Neural cell (in vitro differentiated cells): ENCODE data around the gene OR7E24. TPM values are rescaled to one million over a fixed set of nuclear protein-coding genes. Genes with fewer than 3 reads are reported as not detected.
A peak's percentile ranks its signal among the peaks of the same experiment; 100 is the strongest.

Source experiments
- H2AFZ ChIP-seq: fragments of 200-600, 300-800 bp; sonication (generic), shearing (Covaris generic); 2 replicates; pipeline ENCODE4 v1.6.0; 2014; ENCODE audit warnings: low read depth, mild to moderate bottlenecking, antibody characterized with exemption, low read length, moderate library complexity
- H3F3A ChIP-seq: fragments of 200-600 bp; shearing (Covaris generic); 2 replicates; pipeline ENCODE4 v1.6.1; 2016; ENCODE audit warnings: mild to moderate bottlenecking, moderate library complexity, mixed read lengths, antibody characterized with exemption, low read length; ENCODE audit not compliant: insufficient read depth, poor library complexity, severe bottlenecking
- H3K27ac ChIP-seq: fragments of 200-600, 300-800 bp; sonication (generic), shearing (Covaris generic); 2 replicates; pipeline ENCODE4 v1.5.1; 2014; ENCODE audit warnings: mild to moderate bottlenecking, low read length, moderate library complexity
- H3K27me3 ChIP-seq: fragments of 300-800, 200-600 bp; sonication (generic), shearing (Covaris generic); 2 replicates; pipeline ENCODE4 v1.6.0; 2014; ENCODE audit warnings: mild to moderate bottlenecking, low read depth, low read length, moderate library complexity; ENCODE audit not compliant: insufficient read depth
- H3K36me3 ChIP-seq: fragments of 300-800, 200-600 bp; sonication (generic), shearing (Covaris generic); 2 replicates; pipeline ENCODE4 v1.5.1; 2014; ENCODE audit warnings: mild to moderate bottlenecking, antibody characterized with exemption, low read length, moderate library complexity; ENCODE audit not compliant: insufficient read depth
- H3K4me2 ChIP-seq: fragments of 300-800, 200-600 bp; sonication (generic), shearing (Covaris generic); 2 replicates; pipeline ENCODE4 v1.6.0; 2014; ENCODE audit warnings: mild to moderate bottlenecking, low read length
- H3K4me3 ChIP-seq: fragments of 300-800, 200-600 bp; sonication (generic), shearing (Covaris generic); 2 replicates; pipeline ENCODE4 v1.5.1; 2014; ENCODE audit warnings: mild to moderate bottlenecking, low read length, moderate library complexity
- H3K79me2 ChIP-seq: fragments of 200-600 bp; shearing (Covaris generic); replicated peaks from 2 replicates; pipeline ENCODE4 v1.6.0; 2014; ENCODE audit warnings: mild to moderate bottlenecking, low read length, moderate library complexity; ENCODE audit not compliant: insufficient read depth
- H3K9ac ChIP-seq: fragments of 300-800, 200-600 bp; sonication (generic), shearing (Covaris generic); 2 replicates; pipeline ENCODE4 v1.6.1; 2016; ENCODE audit warnings: mild to moderate bottlenecking, low read length, mixed read lengths
- H3K9me2 ChIP-seq: fragments of 200-600 bp; shearing (Covaris generic); 2 replicates; pipeline ENCODE4 v1.6.1; 2016; ENCODE audit warnings: mild to moderate bottlenecking, low read length, mixed read lengths; ENCODE audit not compliant: insufficient read depth
- H3K9me3 ChIP-seq: fragments of 200-600, 300-800 bp; sonication (generic), shearing (Covaris generic); 2 replicates; pipeline ENCODE4 v1.6.1; 2016; ENCODE audit warnings: mild to moderate bottlenecking, mixed run types, low read length, moderate library complexity, mixed read lengths
- H4K20me1 ChIP-seq: fragments of 200-600 bp; shearing (Covaris generic); 2 replicates; pipeline ENCODE4 v1.6.1; 2016; ENCODE audit warnings: mild to moderate bottlenecking, mixed run types; ENCODE audit not compliant: insufficient read depth
- EP300 ChIP-seq: fragments of 450-650 bp; conservative IDR thresholded peaks from 2 replicates; pipeline ENCODE4 v1.6.1; 2014; ENCODE audit warnings: antibody characterized with exemption, mild to moderate bottlenecking, moderate library complexity; ENCODE audit not compliant: poor library complexity, severe bottlenecking
- EZH2 ChIP-seq: fragments of 200-600, 300-800 bp; shearing (Covaris generic), sonication (generic); IDR thresholded peaks from 2 replicates; pipeline ENCODE4 v1.6.1; 2014; ENCODE audit warnings: antibody characterized with exemption, low read length, borderline replicate concordance, mild to moderate bottlenecking; ENCODE audit not compliant: insufficient read depth, poor library complexity, severe bottlenecking
- MXI1 ChIP-seq: fragments of 450-650 bp; conservative IDR thresholded peaks from 2 replicates; pipeline ENCODE4 v1.6.1; 2014; ENCODE audit warnings: antibody characterized with exemption, mild to moderate bottlenecking; ENCODE audit not compliant: poor library complexity, severe bottlenecking
- POLR2AphosphoS5 ChIP-seq: IDR thresholded peaks from 2 replicates; pipeline ENCODE4 v1.6.1; 2012
- RAD21 ChIP-seq: fragments of 450-650 bp; conservative IDR thresholded peaks from 2 replicates; pipeline ENCODE4 v1.6.1; 2014; ENCODE audit warnings: antibody characterized with exemption, mild to moderate bottlenecking, moderate library complexity
- SMC3 ChIP-seq: fragments of 450-650 bp; conservative IDR thresholded peaks from 2 replicates; pipeline ENCODE4 v1.6.1; 2014; ENCODE audit warnings: antibody characterized with exemption, mild to moderate bottlenecking, moderate library complexity; ENCODE audit not compliant: poor library complexity
- TAF1 ChIP-seq: IDR thresholded peaks from 2 replicates; pipeline ENCODE4 v1.6.1; 2012; ENCODE audit warnings: low read depth
- polyA minus RNA-seq: library from RNA; depleted of rRNA, polyadenylated mRNA; stranded (reverse); fragments of >200 nt; gene quantifications from 2 replicates; pipeline ENCODE4 v1.2.3, GENCODE V29; 2014
- polyA plus RNA-seq: library from polyadenylated mRNA; depleted of rRNA; stranded (reverse); fragments of >200 nt; gene quantifications from 2 replicates; pipeline ENCODE4 v1.2.3, GENCODE V29; 2014
- TF ChIP-seq, protein P1 (sequence below): IDR thresholded peaks from 2 replicates; pipeline ENCODE4 v1.6.1; 2012; ENCODE audit warnings: borderline replicate concordance
- TF ChIP-seq, protein P2 (sequence below): fragments of 450-650 bp; IDR thresholded peaks from 2 replicates; pipeline ENCODE4 v1.5.1; 2014; ENCODE audit warnings: antibody characterized with exemption, mild to moderate bottlenecking, moderate library complexity; ENCODE audit not compliant: poor library complexity, severe bottlenecking

The OR7E24 gene
- polyA plus RNA-seq (not detected in 2 replicates), polyA minus RNA-seq (not detected in 2 replicates)

- H3K9me3 ChIP-seq = peaks cover 3% of the 10 kb centered on the region
Observed at GRCh38 chr19:9250630-9251029, at the start of gene OR7E24. Gene OR7E24, plus strand, starts transcription at chr19:9250930. Its CDS starts 114 bp downstream, at chr19:9251044.

GRCh38 chr19:9205501-9206113 lies 45.1 kb upstream of the OR7E24 start:
- Histone ChIP-seq H3K36me3 (no peaks in the 10 kb centered on the region), H3K27me3 (no peaks in the 10 kb centered on the region), H3F3A (no peaks in the 10 kb centered on the region), H3K79me2 (no peaks in the 10 kb centered on the region), H4K20me1 (no peaks in the 10 kb centered on the region), H3K4me3 (no peak overlapping the region), H2AFZ (no peak overlapping the region), H3K9ac (no peak overlapping the region), H3K9me2 (no peaks in the 10 kb centered on the region), H3K9me3 (no peaks in the 10 kb centered on the region), H3K4me2 (no peak overlapping the region), H3K27ac (no peak overlapping the region)
- no peak for TF ChIP-seq TAF1
- TF ChIP-seq MXI1 = no peak
- no peak for TF ChIP-seq EP300
- no peak for TF ChIP-seq POLR2AphosphoS5
- TF ChIP-seq, protein P1, sequence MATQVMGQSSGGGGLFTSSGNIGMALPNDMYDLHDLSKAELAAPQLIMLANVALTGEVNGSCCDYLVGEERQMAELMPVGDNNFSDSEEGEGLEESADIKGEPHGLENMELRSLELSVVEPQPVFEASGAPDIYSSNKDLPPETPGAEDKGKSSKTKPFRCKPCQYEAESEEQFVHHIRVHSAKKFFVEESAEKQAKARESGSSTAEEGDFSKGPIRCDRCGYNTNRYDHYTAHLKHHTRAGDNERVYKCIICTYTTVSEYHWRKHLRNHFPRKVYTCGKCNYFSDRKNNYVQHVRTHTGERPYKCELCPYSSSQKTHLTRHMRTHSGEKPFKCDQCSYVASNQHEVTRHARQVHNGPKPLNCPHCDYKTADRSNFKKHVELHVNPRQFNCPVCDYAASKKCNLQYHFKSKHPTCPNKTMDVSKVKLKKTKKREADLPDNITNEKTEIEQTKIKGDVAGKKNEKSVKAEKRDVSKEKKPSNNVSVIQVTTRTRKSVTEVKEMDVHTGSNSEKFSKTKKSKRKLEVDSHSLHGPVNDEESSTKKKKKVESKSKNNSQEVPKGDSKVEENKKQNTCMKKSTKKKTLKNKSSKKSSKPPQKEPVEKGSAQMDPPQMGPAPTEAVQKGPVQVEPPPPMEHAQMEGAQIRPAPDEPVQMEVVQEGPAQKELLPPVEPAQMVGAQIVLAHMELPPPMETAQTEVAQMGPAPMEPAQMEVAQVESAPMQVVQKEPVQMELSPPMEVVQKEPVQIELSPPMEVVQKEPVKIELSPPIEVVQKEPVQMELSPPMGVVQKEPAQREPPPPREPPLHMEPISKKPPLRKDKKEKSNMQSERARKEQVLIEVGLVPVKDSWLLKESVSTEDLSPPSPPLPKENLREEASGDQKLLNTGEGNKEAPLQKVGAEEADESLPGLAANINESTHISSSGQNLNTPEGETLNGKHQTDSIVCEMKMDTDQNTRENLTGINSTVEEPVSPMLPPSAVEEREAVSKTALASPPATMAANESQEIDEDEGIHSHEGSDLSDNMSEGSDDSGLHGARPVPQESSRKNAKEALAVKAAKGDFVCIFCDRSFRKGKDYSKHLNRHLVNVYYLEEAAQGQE = no peak
- peak; percentile 81 for TF ChIP-seq SMC3
- no peak for TF ChIP-seq EZH2
- TF ChIP-seq, protein P2, sequence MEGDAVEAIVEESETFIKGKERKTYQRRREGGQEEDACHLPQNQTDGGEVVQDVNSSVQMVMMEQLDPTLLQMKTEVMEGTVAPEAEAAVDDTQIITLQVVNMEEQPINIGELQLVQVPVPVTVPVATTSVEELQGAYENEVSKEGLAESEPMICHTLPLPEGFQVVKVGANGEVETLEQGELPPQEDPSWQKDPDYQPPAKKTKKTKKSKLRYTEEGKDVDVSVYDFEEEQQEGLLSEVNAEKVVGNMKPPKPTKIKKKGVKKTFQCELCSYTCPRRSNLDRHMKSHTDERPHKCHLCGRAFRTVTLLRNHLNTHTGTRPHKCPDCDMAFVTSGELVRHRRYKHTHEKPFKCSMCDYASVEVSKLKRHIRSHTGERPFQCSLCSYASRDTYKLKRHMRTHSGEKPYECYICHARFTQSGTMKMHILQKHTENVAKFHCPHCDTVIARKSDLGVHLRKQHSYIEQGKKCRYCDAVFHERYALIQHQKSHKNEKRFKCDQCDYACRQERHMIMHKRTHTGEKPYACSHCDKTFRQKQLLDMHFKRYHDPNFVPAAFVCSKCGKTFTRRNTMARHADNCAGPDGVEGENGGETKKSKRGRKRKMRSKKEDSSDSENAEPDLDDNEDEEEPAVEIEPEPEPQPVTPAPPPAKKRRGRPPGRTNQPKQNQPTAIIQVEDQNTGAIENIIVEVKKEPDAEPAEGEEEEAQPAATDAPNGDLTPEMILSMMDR = peak; percentile 81
- TF ChIP-seq RAD21 = peak; percentile 83

More at GRCh38 chr19:9250630-9251029, at the start of gene OR7E24:
- Histone ChIP-seq H3K4me2 (no peak within 1 kb of the TSS), H2AFZ (no peak within 1 kb of the TSS), H3K4me3 (no peak within 1 kb of the TSS), H3K9me2 (no peaks in the 10 kb centered on the region), H3K79me2 (no peaks in the 10 kb centered on the region), H3K27ac (no peak within 1 kb of the TSS), H3K36me3 (no peaks in the 10 kb centered on the region), H3K9ac (no peak within 1 kb of the TSS), H4K20me1 (no peaks in the 10 kb centered on the region), H3F3A (no peaks in the 10 kb centered on the region), H3K27me3 (no peaks in the 10 kb centered on the region)
- TF ChIP-seq, protein P1 = no peak
